HepG2 (cell line): ENCODE data around the gene ARHGAP12. TPM values are rescaled to one million over a fixed set of nuclear protein-coding genes. Genes with fewer than 3 reads are reported as not detected.

Experiments
- ATAC-seq: fragments of 200-7000 bp; cut with Tn5 transposase; 3 replicates; pipeline ENCODE4 v1.9.1; 2020; ENCODE audit warnings: mild to moderate bottlenecking, moderate library complexity
- BruUV-seq: library from RNA; stranded (reverse); fragments of 400-500 nt; replicated peaks from 2 replicates; lab custom pipeline; 2021; lab: Mats Ljungman, UMichigan
- CTCF ChIA-PET: fragments of 300-600 bp; formaldehyde crosslinking; extraction: SDS; loops from one replicate; lab custom pipeline; 2021; ENCODE audit warnings: low total read pairs, inconsistent platforms, low intra/inter-chr PET ratio; lab: Yijun Ruan, JAX
- POLR2A ChIA-PET: fragments of 350-600 bp; sonication (Branson Sonifier 250); formaldehyde crosslinking; loops from one replicate; lab custom pipeline; 2020; ENCODE audit warnings: antibody characterized with exemption, inconsistent platforms; lab: Yijun Ruan, JAX
- DNase-seq: peaks from one replicate; pipeline ENCODE4 v3.0.0-alpha.2; 2015; ENCODE audit warnings: low spot score
- FAIRE-seq: peaks from 3 replicates; lab custom pipeline; 2011; peaks lifted over from hg19 to GRCh38; lab: Jason Lieb, UNC
- H2AFZ ChIP-seq: one replicate; pipeline ENCODE4 v1.6.1; 2011; ENCODE audit warnings: low read length, inconsistent platforms
- H3K27ac ChIP-seq: fragments of 300-600 bp; 3 replicates; pipeline ENCODE4 v1.8.0; 2011; ENCODE audit warnings: mixed run types, mild to moderate bottlenecking, mixed read lengths, low read length, inconsistent platforms; ENCODE audit not compliant: insufficient read depth; ENCODE audit errors: extremely low read length
- H3K27me3 ChIP-seq, 2 experiments: fragments of 200-600 bp in 1 of 2; 2 replicates in 1 of 2; 3 replicates in 1 of 2; pipeline versions ENCODE4 v1.6.0 to v1.8.0; 2011; ENCODE audit warnings: low read length in 2 of 2, mild to moderate bottlenecking in 2 of 2, moderate library complexity in 2 of 2, inconsistent platforms in 1 of 2; ENCODE audit not compliant: insufficient read depth in 2 of 2, control insufficient read depth in 1 of 2
- H3K36me3 ChIP-seq, 2 experiments: fragments of 200-600 bp in 1 of 2; replicated peaks in 1 of 2; 2 replicates in 1 of 2; 3 replicates in 1 of 2; pipeline versions ENCODE4 v1.5.1 to v1.8.0; 2011; ENCODE audit warnings: low read length in 2 of 2, inconsistent platforms in 1 of 2; ENCODE audit not compliant: insufficient read depth in 2 of 2, control insufficient read depth in 1 of 2
- H3K4me1 ChIP-seq: 2 replicates; pipeline ENCODE4 v1.5.1; 2012; ENCODE audit warnings: low read length, inconsistent platforms; ENCODE audit not compliant: insufficient read depth
- H3K4me2 ChIP-seq: 2 replicates; pipeline ENCODE4 v1.6.0; 2011; ENCODE audit warnings: low read depth, low read length, inconsistent platforms
- H3K4me3 ChIP-seq, 3 experiments: fragments of 200-600 bp in 1 of 3; sonication (generic), shearing (Covaris generic) in 1 of 3; replicated peaks in 1 of 3; 2 replicates each; pipeline ENCODE4 v1.5.1; 2011 to 2016; ENCODE audit warnings: low read length in 3 of 3, inconsistent platforms in 2 of 3, low read depth in 2 of 3, mild to moderate bottlenecking in 2 of 3, control low read depth in 1 of 3, mixed read lengths in 1 of 3; ENCODE audit not compliant: insufficient read depth in 1 of 3
- H3K79me2 ChIP-seq: one replicate; pipeline ENCODE4 v1.6.1; 2011; ENCODE audit warnings: low read length, inconsistent platforms; ENCODE audit not compliant: insufficient read depth
- H3K9ac ChIP-seq: 2 replicates; pipeline ENCODE4 v1.6.0; 2011; ENCODE audit warnings: mild to moderate bottlenecking, low read depth, low read length, inconsistent platforms; ENCODE audit not compliant: insufficient read depth
- H3K9me3 ChIP-seq: 2 replicates; pipeline ENCODE4 v1.5.1; 2012; ENCODE audit warnings: mild to moderate bottlenecking, low read length
- H4K20me1 ChIP-seq: 2 replicates; pipeline ENCODE4 v1.6.0; 2011; ENCODE audit warnings: inconsistent platforms, mild to moderate bottlenecking, low read length, moderate library complexity; ENCODE audit not compliant: insufficient read depth
- FOSL1 ChIP-seq: sonication (generic); formaldehyde crosslinking; IDR thresholded peaks from 2 replicates; pipeline ENCODE4 v1.9.0; 2021; ENCODE audit warnings: missing genetic modification reagents, borderline replicate concordance
- IRX3 ChIP-seq: sonication (generic); formaldehyde crosslinking; IDR thresholded peaks from 2 replicates; pipeline ENCODE4 v1.8.1; 2023; ENCODE audit warnings: mild to moderate bottlenecking, low read depth, missing genetic modification reagents, borderline replicate concordance
- RCOR2 ChIP-seq: IDR thresholded peaks from 2 replicates; pipeline ENCODE4 v1.6.1; 2016; ENCODE audit warnings: missing biosample characterization, missing genetic modification reagents
- SIX1 ChIP-seq: sonication (generic); formaldehyde crosslinking; IDR thresholded peaks from 2 replicates; pipeline ENCODE4 v1.4.0; 2020; ENCODE audit warnings: missing genetic modification reagents, borderline replicate concordance
- TFDP1 ChIP-seq: IDR thresholded peaks from 2 replicates; pipeline ENCODE4 v1.6.1; 2016; ENCODE audit warnings: missing compliant biosample characterization, missing genetic modification reagents, borderline replicate concordance
- ZBTB20 ChIP-seq: sonication (generic); formaldehyde crosslinking; IDR thresholded peaks from 2 replicates; pipeline ENCODE4 v1.8.1; 2023; ENCODE audit warnings: missing genetic modification reagents, low read depth, mild to moderate bottlenecking, borderline replicate concordance
- ZNF205 ChIP-seq: IDR thresholded peaks from 2 replicates; pipeline ENCODE4 v1.6.1; 2018; ENCODE audit warnings: missing biosample characterization, missing genetic modification reagents
- ZNF879 ChIP-seq: sonication (generic); formaldehyde crosslinking; IDR thresholded peaks from 2 replicates; pipeline ENCODE4 v1.8.1; 2023; ENCODE audit warnings: missing genetic modification reagents
- WGBS: methylation state at CpG from one replicate; pipeline ENCODE4 v1.1.6; 2017; ENCODE audit warnings: low lambda C conversion rate; 5-methylcytosine and 5-hydroxymethylcytosine counted together
- in situ Hi-C: cut with HindIII; loops from 2 replicates; pipeline ENCODE4 v1.10.0; 2017; ENCODE audit warnings: low pct_unique_long_range_greater_than_20kb; ENCODE audit not compliant: extremely low pct_ligation_motif_present
- intact Hi-C: fragments of 100-400 bp; cut with micrococcal nuclease; formaldehyde crosslinking; loops from one replicate; pipeline ENCODE4 v1.10.0; 2022; ENCODE audit not compliant: unreplicated experiment
- polyA plus RNA-seq, 8 experiments: library from polyadenylated mRNA; depleted of rRNA in 3 of 8; stranded (reverse) in 7 of 8; unstranded in 1 of 8; fragments of >200 nt; fragmentation: Illumina TruSeq in 4 of 8; extraction: Trizol in 4 of 8; gene quantifications; 2 replicates each; pipeline versions ENCODE4 v1.2.1 to v1.2.3, GENCODE V29; 2011 to 2016; ENCODE audit warnings: low read depth in 4 of 8, missing spikeins in 1 of 8, mixed read lengths in 1 of 8; ENCODE audit not compliant: insufficient read depth in 1 of 8
- total RNA-seq, 5 experiments: library from RNA; depleted of rRNA; stranded (reverse); fragments of >200 nt; fragmentation: Illumina TruSeq; extraction: Trizol; gene quantifications; 2 replicates each; pipeline ENCODE4 v1.2.3, GENCODE V29; 2016; ENCODE audit warnings: low read depth in 1 of 5
- TF ChIP-seq, protein P1 (sequence below): sonication (generic); formaldehyde crosslinking; IDR thresholded peaks from 2 replicates; pipeline ENCODE4 v1.5.0; 2020; ENCODE audit warnings: mild to moderate bottlenecking, missing genetic modification reagents
- TF ChIP-seq, protein P2 (sequence below): sonication (generic); formaldehyde crosslinking; IDR thresholded peaks from 2 replicates; pipeline ENCODE4 v1.4.0; 2020; ENCODE audit warnings: missing genetic modification reagents, borderline replicate concordance
- TF ChIP-seq, protein P3 (sequence below), 2 experiments: sonication (generic) in 1 of 2; formaldehyde crosslinking in 1 of 2; IDR thresholded peaks; 2 replicates each; pipeline versions ENCODE4 v1.6.1 to v1.9.0; 2014 to 2022; ENCODE audit warnings: antibody characterized with exemption in 1 of 2, borderline replicate concordance in 1 of 2, inconsistent platforms in 1 of 2, low read depth in 1 of 2, missing genetic modification reagents in 1 of 2

The ARHGAP12 gene
- total and polyA plus RNA-seq, 2 of the 13 experiments (the other 11 are each of a cell fraction or from before 2014, with no cell fraction given) = 25.0 to 54.6 TPM

GRCh38 chr10:31820778-31821369, 107.8 kb downstream of the ARHGAP12 start:
- in situ Hi-C loops = no loop called here
- Histone ChIP-seq H3K4me3 (no peak overlapping the region), H3K4me1 (no peaks in the 10 kb centered on the region), H3K9ac (no peak overlapping the region), H3K4me2 (no peak overlapping the region), H2AFZ (no peak overlapping the region), H3K27ac (no peak overlapping the region), H3K27me3 (no peaks in the 10 kb centered on the region), H4K20me1 (no peaks in the 10 kb centered on the region), H3K79me2 (peaks cover 2% of the 10 kb centered on the region), H3K9me3 (no peaks in the 10 kb centered on the region), H3K36me3 (peaks cover 3 to 38% of the 10 kb centered on the region in 2 experiments)
- DNase-seq = no peak
- no TSS peak for BruUV-seq
- ATAC-seq = no peak
- ChIA-PET POLR2A (no interaction called here), CTCF (no interaction called here)
- intact Hi-C loops = no loop called here
- WGBS = 97% methylated on average over 3 of the region's 3 CpGs
- no peak for FAIRE-seq
- TF ChIP-seq IRX3 (CRISPR knock-in tag) = no peak
- TF ChIP-seq FOSL1 (CRISPR knock-in tag) = no peak
- TF ChIP-seq, protein P1, sequence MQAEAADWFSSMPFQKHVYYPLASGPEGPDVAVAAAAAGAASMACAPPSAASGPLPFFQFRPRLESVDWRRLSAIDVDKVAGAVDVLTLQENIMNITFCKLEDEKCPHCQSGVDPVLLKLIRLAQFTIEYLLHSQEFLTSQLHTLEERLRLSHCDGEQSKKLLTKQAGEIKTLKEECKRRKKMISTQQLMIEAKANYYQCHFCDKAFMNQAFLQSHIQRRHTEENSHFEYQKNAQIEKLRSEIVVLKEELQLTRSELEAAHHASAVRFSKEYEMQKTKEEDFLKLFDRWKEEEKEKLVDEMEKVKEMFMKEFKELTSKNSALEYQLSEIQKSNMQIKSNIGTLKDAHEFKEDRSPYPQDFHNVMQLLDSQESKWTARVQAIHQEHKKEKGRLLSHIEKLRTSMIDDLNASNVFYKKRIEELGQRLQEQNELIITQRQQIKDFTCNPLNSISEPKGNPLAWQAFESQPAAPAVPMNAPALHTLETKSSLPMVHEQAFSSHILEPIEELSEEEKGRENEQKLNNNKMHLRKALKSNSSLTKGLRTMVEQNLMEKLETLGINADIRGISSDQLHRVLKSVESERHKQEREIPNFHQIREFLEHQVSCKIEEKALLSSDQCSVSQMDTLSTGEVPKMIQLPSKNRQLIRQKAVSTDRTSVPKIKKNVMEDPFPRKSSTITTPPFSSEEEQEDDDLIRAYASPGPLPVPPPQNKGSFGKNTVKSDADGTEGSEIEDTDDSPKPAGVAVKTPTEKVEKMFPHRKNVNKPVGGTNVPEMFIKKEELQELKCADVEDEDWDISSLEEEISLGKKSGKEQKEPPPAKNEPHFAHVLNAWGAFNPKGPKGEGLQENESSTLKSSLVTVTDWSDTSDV (CRISPR knock-in tag) = no peak
- TF ChIP-seq, protein P2, sequence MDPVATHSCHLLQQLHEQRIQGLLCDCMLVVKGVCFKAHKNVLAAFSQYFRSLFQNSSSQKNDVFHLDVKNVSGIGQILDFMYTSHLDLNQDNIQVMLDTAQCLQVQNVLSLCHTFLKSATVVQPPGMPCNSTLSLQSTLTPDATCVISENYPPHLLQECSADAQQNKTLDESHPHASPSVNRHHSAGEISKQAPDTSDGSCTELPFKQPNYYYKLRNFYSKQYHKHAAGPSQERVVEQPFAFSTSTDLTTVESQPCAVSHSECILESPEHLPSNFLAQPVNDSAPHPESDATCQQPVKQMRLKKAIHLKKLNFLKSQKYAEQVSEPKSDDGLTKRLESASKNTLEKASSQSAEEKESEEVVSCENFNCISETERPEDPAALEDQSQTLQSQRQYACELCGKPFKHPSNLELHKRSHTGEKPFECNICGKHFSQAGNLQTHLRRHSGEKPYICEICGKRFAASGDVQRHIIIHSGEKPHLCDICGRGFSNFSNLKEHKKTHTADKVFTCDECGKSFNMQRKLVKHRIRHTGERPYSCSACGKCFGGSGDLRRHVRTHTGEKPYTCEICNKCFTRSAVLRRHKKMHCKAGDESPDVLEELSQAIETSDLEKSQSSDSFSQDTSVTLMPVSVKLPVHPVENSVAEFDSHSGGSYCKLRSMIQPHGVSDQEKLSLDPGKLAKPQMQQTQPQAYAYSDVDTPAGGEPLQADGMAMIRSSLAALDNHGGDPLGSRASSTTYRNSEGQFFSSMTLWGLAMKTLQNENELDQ = no peak
- TF ChIP-seq ZNF879 (CRISPR knock-in tag) = no peak
- no peak for TF ChIP-seq SIX1 (CRISPR knock-in tag)
- TF ChIP-seq ZNF205 = no peak
- TF ChIP-seq, protein P3, sequence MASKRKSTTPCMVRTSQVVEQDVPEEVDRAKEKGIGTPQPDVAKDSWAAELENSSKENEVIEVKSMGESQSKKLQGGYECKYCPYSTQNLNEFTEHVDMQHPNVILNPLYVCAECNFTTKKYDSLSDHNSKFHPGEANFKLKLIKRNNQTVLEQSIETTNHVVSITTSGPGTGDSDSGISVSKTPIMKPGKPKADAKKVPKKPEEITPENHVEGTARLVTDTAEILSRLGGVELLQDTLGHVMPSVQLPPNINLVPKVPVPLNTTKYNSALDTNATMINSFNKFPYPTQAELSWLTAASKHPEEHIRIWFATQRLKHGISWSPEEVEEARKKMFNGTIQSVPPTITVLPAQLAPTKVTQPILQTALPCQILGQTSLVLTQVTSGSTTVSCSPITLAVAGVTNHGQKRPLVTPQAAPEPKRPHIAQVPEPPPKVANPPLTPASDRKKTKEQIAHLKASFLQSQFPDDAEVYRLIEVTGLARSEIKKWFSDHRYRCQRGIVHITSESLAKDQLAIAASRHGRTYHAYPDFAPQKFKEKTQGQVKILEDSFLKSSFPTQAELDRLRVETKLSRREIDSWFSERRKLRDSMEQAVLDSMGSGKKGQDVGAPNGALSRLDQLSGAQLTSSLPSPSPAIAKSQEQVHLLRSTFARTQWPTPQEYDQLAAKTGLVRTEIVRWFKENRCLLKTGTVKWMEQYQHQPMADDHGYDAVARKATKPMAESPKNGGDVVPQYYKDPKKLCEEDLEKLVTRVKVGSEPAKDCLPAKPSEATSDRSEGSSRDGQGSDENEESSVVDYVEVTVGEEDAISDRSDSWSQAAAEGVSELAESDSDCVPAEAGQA (IDR thresholded peaks at IDR 0.05; ENCODE audit: low read depth) = no peak
- TF ChIP-seq, protein P3 (CRISPR knock-in tag; IDR thresholded peaks at IDR 0.05; ENCODE audit: borderline replicate concordance) = no peak
- TF ChIP-seq TFDP1 = no peak
- no peak for TF ChIP-seq ZBTB20 (CRISPR knock-in tag)
- no peak for TF ChIP-seq RCOR2
